ENCODE data around the gene RAB41.

DNA sequence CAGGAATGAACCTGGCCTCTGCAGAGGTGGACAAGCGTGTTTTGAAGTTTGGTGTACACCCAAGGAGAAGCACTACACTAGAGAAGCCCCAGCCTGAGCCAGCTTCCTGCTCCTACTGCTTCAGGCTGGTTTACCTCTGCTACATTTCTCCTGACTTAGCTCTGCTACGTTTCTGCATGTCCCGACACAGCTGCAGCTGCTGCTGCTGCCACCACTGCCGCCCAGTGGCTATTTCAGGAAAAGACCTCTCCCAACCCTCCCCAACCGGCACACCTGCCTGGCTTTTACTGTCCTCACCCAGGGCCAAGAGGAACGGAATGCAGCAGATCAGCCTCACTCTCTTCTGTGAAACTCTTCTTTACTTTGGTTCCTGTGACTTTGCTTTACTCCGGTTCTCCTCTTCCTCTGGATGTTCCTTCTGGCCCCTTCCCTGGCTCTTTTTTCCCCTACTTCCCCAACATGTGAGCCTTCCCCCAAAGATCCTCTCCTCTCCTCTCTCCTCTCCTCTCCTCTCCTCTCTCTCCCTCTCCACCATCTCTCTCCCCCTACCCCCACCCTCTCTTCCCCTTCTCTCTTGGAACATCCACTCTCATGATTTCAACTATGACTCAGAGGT lies 18.9 kb upstream of the RAB41 start:
- TF ChIP-seq, protein P1, sequence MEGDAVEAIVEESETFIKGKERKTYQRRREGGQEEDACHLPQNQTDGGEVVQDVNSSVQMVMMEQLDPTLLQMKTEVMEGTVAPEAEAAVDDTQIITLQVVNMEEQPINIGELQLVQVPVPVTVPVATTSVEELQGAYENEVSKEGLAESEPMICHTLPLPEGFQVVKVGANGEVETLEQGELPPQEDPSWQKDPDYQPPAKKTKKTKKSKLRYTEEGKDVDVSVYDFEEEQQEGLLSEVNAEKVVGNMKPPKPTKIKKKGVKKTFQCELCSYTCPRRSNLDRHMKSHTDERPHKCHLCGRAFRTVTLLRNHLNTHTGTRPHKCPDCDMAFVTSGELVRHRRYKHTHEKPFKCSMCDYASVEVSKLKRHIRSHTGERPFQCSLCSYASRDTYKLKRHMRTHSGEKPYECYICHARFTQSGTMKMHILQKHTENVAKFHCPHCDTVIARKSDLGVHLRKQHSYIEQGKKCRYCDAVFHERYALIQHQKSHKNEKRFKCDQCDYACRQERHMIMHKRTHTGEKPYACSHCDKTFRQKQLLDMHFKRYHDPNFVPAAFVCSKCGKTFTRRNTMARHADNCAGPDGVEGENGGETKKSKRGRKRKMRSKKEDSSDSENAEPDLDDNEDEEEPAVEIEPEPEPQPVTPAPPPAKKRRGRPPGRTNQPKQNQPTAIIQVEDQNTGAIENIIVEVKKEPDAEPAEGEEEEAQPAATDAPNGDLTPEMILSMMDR (IDR thresholded peaks at IDR 0.05), result no peak
- TF ChIP-seq POLR2A (IDR thresholded peaks at IDR 0.05), result no peak
